Neural progenitor cell (in vitro differentiated cells): Measurements from ENCODE around the gene PDE11A.

ENCODE experiments used
- EZH2 ChIP-seq: fragments of 200-600 bp; sonication (generic); IDR thresholded peaks from 2 replicates; pipeline ENCODE4 v1.6.1; 2017; ENCODE audit warnings: antibody characterized with exemption, mild to moderate bottlenecking, moderate library complexity
- EZH2phosphoT487 ChIP-seq: fragments of 200-600 bp; sonication (generic); IDR thresholded peaks from 2 replicates; pipeline ENCODE4 v1.6.1; 2017; ENCODE audit warnings: antibody characterized with exemption
- TF ChIP-seq, protein P1 (sequence below): fragments of 200-600 bp; sonication (generic); IDR thresholded peaks from 2 replicates; pipeline ENCODE4 v1.5.1; 2017; ENCODE audit warnings: antibody characterized with exemption, mild to moderate bottlenecking

DNA sequence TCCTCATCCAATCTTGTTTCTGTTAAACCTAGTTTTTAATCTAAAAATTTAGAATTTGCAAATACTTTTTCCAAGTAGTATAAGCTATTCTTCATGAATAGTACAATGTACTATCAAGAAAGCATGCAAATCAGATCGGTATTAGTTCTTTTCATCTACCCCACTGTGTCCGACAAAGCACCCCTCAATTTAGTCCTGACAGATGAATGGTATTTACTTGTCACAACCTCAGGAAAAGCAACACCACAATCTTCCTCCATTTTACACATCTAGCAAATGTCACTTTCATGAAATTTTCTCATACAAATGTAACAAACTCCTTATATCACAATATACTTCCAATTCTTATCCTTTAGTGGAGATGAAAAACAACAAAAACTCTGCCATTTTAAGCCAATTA, 163.8 kb downstream of the PDE11A start:
- no peak for TF ChIP-seq EZH2
- TF ChIP-seq, protein P1, sequence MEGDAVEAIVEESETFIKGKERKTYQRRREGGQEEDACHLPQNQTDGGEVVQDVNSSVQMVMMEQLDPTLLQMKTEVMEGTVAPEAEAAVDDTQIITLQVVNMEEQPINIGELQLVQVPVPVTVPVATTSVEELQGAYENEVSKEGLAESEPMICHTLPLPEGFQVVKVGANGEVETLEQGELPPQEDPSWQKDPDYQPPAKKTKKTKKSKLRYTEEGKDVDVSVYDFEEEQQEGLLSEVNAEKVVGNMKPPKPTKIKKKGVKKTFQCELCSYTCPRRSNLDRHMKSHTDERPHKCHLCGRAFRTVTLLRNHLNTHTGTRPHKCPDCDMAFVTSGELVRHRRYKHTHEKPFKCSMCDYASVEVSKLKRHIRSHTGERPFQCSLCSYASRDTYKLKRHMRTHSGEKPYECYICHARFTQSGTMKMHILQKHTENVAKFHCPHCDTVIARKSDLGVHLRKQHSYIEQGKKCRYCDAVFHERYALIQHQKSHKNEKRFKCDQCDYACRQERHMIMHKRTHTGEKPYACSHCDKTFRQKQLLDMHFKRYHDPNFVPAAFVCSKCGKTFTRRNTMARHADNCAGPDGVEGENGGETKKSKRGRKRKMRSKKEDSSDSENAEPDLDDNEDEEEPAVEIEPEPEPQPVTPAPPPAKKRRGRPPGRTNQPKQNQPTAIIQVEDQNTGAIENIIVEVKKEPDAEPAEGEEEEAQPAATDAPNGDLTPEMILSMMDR, result no peak
- no peak for TF ChIP-seq EZH2phosphoT487
